ENCODE results near the gene LGALS3. TPM values are rescaled to one million over a fixed set of nuclear protein-coding genes. Genes with fewer than 3 reads are reported as not detected.

Gene LGALS3
- total RNA-seq, 3 donors from 2014 or later = 488 to 1,705 (median 1,380) TPM

DNA sequence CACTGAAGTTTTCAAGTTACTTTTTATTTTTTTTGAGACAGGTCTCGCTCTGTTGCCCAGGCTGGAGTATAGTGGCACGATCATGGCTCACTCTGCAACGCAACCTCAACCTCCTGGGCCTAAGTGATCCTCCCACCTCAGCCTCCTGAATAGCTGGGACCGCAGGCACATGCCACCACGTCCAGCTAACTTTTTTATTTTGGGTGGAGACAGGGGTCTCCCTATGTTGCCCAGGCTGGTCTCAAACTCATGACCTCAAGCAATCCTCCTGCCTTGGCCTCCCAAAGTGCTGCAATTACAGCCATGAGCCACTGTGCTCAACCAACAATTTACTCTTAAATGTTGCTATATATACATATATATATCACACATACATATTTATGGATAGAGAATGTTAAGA lies 27.4 kb upstream of the LGALS3 start:
- Histone ChIP-seq H3K4me1 (ENCODE audit: low read depth) (peaks cover 52% of the 10 kb centered on the region), H3K4me3 (no peak overlapping the region), H3K36me3 (ENCODE audit: low read depth) (no peaks in the 10 kb centered on the region), H3K9me3 (no peaks in the 10 kb centered on the region)
- DNase-seq = no peak
- intact Hi-C loops (cut with DNase I, micrococcal nuclease) = no loop called here
- TF ChIP-seq CTCF (IDR thresholded peaks at IDR 0.05) = no peak
- no peak for ATAC-seq

GRCh38 chr14:55102141-55102621 lies 26.9 kb upstream of the LGALS3 start:
- no peaks in the 10 kb centered on the region for H3K9me3 ChIP-seq
- peaks cover 52% of the 10 kb centered on the region for H3K4me1 ChIP-seq (ENCODE audit: low read depth)
- no peak overlapping the region for H3K4me3 ChIP-seq
- DNase-seq = peak; percentile 71 to 85 (median 71)
- H3K36me3 ChIP-seq (ENCODE audit: low read depth) = no peaks in the 10 kb centered on the region
- peak; percentile 65 for ATAC-seq
- TF ChIP-seq CTCF (IDR thresholded peaks at IDR 0.05) = no peak
- intact Hi-C loops (cut with DNase I, micrococcal nuclease) = no loop called here

DNA sequence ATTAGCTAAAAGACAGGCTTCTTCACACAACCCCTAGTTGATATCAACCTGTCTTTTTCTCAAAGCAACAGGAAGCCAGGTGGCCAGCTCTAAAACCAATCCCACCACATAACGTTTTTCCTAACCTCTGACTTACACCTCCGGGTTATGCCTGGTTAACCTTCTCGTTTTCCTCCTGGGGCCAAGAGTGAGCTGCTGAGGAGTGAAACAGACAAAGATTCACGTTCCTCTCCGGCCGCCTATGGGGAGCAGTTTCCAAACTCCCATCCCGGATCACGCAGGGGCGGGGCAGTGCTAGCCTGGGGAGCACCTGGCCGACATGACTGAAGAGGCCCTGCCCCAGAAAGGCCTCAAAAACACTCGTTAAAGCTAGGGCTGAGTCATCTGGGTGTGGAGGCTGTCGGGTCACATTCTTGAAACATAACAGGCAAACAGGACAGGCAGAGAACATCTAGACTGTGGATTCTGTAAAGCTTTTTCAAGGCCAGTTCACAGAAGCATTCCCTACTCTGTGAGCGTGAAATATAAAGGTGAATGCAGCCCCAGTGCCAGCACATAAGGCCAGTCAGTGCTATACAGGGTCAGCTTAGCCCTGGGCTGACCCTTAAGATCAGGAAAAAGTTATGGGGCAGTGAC lies 25.9 kb upstream of the LGALS3 start:
- Histone ChIP-seq H3K4me3 (peak overlapping the region; percentile 7), H3K9me3 (no peaks in the 10 kb centered on the region), H3K4me1 (ENCODE audit: low read depth) (peaks cover 54% of the 10 kb centered on the region), H3K36me3 (ENCODE audit: low read depth) (no peaks in the 10 kb centered on the region)
- intact Hi-C loops (cut with DNase I, micrococcal nuclease) = no loop called here
- DNase-seq (peak; percentile 91 to 95 (median 92)), ATAC-seq (peak; percentile 89)
- no peak for TF ChIP-seq CTCF (IDR thresholded peaks at IDR 0.05)

- DNase-seq (peak in 1 of 3 donors; percentile 40), ATAC-seq (peak; percentile 3)
- Histone ChIP-seq H3K36me3 (ENCODE audit: low read depth) (no peaks in the 10 kb centered on the region), H3K4me3 (no peak overlapping the region), H3K4me1 (ENCODE audit: low read depth) (peaks cover 60% of the 10 kb centered on the region), H3K9me3 (no peaks in the 10 kb centered on the region)
- intact Hi-C loops (cut with DNase I, micrococcal nuclease) = no loop called here
- no peak for TF ChIP-seq CTCF (IDR thresholded peaks at IDR 0.05)
These were observed 24.8 kb upstream of the LGALS3 start for GRCh38 chr14:55103971-55104954.

DNA sequence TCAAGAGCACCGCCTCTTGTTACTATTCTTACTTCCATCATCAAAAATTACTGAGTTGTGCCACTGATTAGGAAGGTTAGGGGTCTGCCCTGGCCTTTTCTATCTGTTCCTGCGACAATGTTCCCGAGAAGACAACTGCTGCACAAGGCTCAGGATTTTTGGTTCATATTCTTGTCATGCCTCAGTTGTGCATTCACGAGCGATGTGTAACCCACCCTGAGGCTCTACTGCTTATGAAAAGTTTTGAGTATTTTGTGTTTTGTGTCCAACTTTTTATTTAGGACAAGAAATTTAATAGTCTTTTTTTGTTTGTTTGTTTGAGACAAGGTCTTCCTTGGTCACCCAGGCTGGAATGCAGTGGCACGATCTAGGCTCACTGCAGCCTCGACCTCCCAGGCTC lies 23.1 kb upstream of the LGALS3 start:
- DNase-seq (peak in 1 of 3 donors; percentile 1), ATAC-seq (no peak)
- peaks cover 56% of the 10 kb centered on the region for H3K4me1 ChIP-seq (ENCODE audit: low read depth)
- no peaks in the 10 kb centered on the region for H3K36me3 ChIP-seq (ENCODE audit: low read depth)
- TF ChIP-seq CTCF (IDR thresholded peaks at IDR 0.05) = no peak
- H3K9me3 ChIP-seq = no peaks in the 10 kb centered on the region
- intact Hi-C loops (cut with DNase I, micrococcal nuclease) = no loop called here
- no peak overlapping the region for H3K4me3 ChIP-seq

Data from mucosa of descending colon (tissue), 3 donors.